Measurements from ENCODE around the gene RASD2.

Gene RASD2

DNA sequence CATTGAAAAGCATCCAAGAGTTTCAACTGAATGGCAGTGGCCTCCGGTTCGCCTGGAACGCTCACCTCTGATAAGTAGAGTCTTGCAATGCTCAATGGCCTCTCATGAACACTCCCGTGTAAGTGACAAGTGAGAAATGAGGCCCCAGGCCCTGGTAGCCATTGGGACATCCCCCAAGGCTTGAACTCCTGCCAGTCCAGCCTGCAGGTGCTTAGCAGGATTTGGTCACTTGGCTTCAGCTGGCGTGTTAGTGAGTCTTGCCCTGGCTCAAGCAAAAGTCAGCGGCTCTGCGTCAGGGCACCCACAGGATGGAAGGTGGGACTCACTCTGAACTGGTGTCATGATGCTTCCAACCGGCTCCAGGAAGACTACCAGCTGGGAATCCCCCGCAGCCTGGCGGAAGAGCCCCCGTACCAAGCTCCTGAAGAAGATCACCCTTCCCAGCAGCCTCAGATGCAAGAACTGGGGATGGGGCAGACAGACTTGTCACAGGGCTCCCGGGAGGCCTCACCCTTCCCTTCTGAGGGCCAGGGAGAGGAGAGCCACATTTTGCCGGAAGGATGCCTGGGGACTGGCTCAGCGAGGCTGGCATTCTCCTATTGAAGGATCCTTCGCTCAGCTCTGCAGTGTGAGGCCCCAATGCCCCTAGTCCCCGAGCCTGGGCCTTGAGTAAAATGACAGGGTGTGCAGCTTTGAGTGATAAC, 57.2 kb downstream of the RASD2 start:
- Histone ChIP-seq H3K27ac (ENCODE audit: low read length) (no peak overlapping the region), H3K9me3 (ENCODE audit: insufficient read depth, low read length) (no peaks in the 10 kb centered on the region), H3K27me3 (ENCODE audit: low read depth, low read length) (no peaks in the 10 kb centered on the region), H3K4me2 (ENCODE audit: low read length) (no peak overlapping the region), H2AFZ (ENCODE audit: low read depth, low read length) (no peak overlapping the region), H3K9ac (ENCODE audit: low read length) (no peak overlapping the region), H3K4me1 (ENCODE audit: low read length) (0 out of 2 replicates have a peak, but pooled peaks cover 3% of the 10 kb centered on the region), H3K4me3 (ENCODE audit: low read length) (no peak overlapping the region), H4K20me1 (ENCODE audit: insufficient read depth, low read length) (no peaks in the 10 kb centered on the region), H3K79me2 (ENCODE audit: low read length) (no peaks in the 10 kb centered on the region), H3K36me3 (replicated peaks; ENCODE audit: low read depth, low read length) (no peaks in the 10 kb centered on the region)
- TF ChIP-seq EZH2phosphoT487 (IDR thresholded peaks at IDR 0.05; ENCODE audit: low read depth) = no peak
- TF ChIP-seq, protein P1, sequence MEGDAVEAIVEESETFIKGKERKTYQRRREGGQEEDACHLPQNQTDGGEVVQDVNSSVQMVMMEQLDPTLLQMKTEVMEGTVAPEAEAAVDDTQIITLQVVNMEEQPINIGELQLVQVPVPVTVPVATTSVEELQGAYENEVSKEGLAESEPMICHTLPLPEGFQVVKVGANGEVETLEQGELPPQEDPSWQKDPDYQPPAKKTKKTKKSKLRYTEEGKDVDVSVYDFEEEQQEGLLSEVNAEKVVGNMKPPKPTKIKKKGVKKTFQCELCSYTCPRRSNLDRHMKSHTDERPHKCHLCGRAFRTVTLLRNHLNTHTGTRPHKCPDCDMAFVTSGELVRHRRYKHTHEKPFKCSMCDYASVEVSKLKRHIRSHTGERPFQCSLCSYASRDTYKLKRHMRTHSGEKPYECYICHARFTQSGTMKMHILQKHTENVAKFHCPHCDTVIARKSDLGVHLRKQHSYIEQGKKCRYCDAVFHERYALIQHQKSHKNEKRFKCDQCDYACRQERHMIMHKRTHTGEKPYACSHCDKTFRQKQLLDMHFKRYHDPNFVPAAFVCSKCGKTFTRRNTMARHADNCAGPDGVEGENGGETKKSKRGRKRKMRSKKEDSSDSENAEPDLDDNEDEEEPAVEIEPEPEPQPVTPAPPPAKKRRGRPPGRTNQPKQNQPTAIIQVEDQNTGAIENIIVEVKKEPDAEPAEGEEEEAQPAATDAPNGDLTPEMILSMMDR (IDR thresholded peaks at IDR 0.05; ENCODE audit: low read depth, low read length) = no peak

- TF ChIP-seq, protein P1 (IDR thresholded peaks at IDR 0.05; ENCODE audit: low read depth, low read length) = no peak
- no peak for TF ChIP-seq EZH2phosphoT487 (IDR thresholded peaks at IDR 0.05; ENCODE audit: low read depth)
- Histone ChIP-seq H3K79me2 (ENCODE audit: low read length) (no peaks in the 10 kb centered on the region), H3K4me3 (ENCODE audit: low read length) (no peak overlapping the region), H3K36me3 (replicated peaks; ENCODE audit: low read depth, low read length) (no peaks in the 10 kb centered on the region), H3K27me3 (ENCODE audit: low read depth, low read length) (no peaks in the 10 kb centered on the region), H4K20me1 (ENCODE audit: insufficient read depth, low read length) (no peaks in the 10 kb centered on the region), H3K9me3 (ENCODE audit: insufficient read depth, low read length) (no peaks in the 10 kb centered on the region), H3K4me2 (ENCODE audit: low read length) (no peak overlapping the region), H3K9ac (ENCODE audit: low read length) (no peak overlapping the region), H3K4me1 (ENCODE audit: low read length) (0 out of 2 replicates have a peak, but pooled peaks cover 3% of the 10 kb centered on the region), H3K27ac (ENCODE audit: low read length) (no peak overlapping the region), H2AFZ (ENCODE audit: low read depth, low read length) (no peak overlapping the region)
Observed at GRCh38 chr22:35598396-35598710, 57.7 kb downstream of the RASD2 start.

DNA sequence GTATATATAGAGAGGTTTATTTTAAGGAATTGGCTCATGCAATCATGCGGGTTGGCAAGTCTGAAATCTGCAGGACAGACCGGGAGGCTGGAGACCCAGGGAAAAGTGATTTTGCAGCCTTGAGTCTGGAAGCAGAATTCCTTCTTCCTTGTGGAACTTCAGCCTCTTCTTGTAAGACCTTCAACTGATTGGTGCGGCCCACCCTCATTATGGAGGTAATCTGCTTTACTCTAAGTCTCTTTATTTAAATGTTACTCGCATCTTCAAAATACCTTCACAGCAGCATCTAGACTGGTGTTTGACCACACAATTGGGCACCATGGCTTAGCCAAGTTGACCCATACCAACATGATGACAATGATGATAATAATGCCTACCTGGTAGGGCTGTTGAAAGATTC, 58.7 kb downstream of the RASD2 start:
- no peak overlapping the region for H3K27ac ChIP-seq (ENCODE audit: low read length)
- no peaks in the 10 kb centered on the region for H4K20me1 ChIP-seq (ENCODE audit: insufficient read depth, low read length)
- no peak overlapping the region for H2AFZ ChIP-seq (ENCODE audit: low read depth, low read length)
- H3K27me3 ChIP-seq (ENCODE audit: low read depth, low read length) = peaks cover 2% of the 10 kb centered on the region; the same call in 1 of the 2 replicates
- H3K4me1 ChIP-seq (ENCODE audit: low read length) = 0 out of 2 replicates have a peak, but pooled peaks cover 3% of the 10 kb centered on the region
- no peaks in the 10 kb centered on the region for H3K9me3 ChIP-seq (ENCODE audit: insufficient read depth, low read length)
- no peak overlapping the region for H3K9ac ChIP-seq (ENCODE audit: low read length)
- H3K4me3 ChIP-seq (ENCODE audit: low read length) = no peak overlapping the region
- no peak overlapping the region for H3K4me2 ChIP-seq (ENCODE audit: low read length)
- no peaks in the 10 kb centered on the region for H3K79me2 ChIP-seq (ENCODE audit: low read length)
- TF ChIP-seq, protein P1 (IDR thresholded peaks at IDR 0.05; ENCODE audit: low read depth, low read length) = no peak
- TF ChIP-seq EZH2phosphoT487 (IDR thresholded peaks at IDR 0.05; ENCODE audit: low read depth) = no peak
- no peaks in the 10 kb centered on the region for H3K36me3 ChIP-seq (replicated peaks; ENCODE audit: low read depth, low read length)

DNA sequence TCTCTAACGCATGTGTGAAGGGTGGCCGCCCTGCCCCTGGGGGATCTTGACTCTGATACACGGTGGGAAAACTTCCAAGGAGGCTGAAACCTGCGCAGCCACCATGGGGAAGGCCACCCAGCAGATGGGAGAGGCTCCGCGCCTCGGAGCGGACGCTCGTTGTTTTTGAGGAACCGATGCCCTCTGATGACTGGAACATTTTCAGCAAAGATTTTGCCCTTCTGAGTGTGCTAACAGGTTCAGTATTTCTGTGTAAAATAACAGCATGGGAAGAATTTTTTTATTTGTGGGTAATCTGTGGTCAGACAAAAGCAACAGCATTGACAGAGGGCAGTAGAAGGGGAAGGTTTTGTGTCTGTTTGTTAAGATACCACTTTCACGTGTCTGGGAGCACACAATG, 59.8 kb downstream of the RASD2 start:
- Histone ChIP-seq H3K36me3 (replicated peaks; ENCODE audit: low read depth, low read length) (no peaks in the 10 kb centered on the region), H4K20me1 (ENCODE audit: insufficient read depth, low read length) (no peaks in the 10 kb centered on the region), H3K79me2 (ENCODE audit: low read length) (no peaks in the 10 kb centered on the region), H3K4me3 (ENCODE audit: low read length) (peak overlapping the region; percentile 31; the same call in 1 of the 2 replicates), H3K27ac (ENCODE audit: low read length) (no peak overlapping the region), H2AFZ (ENCODE audit: low read depth, low read length) (no peak overlapping the region; the same call in 1 of the 2 replicates), H3K4me1 (ENCODE audit: low read length) (0 out of 2 replicates have a peak, but pooled peaks cover 3% of the 10 kb centered on the region), H3K9ac (ENCODE audit: low read length) (no peak overlapping the region), H3K4me2 (ENCODE audit: low read length) (peak overlapping the region; percentile 53), H3K9me3 (ENCODE audit: insufficient read depth, low read length) (no peaks in the 10 kb centered on the region), H3K27me3 (ENCODE audit: low read depth, low read length) (peaks cover 12% of the 10 kb centered on the region)
- TF ChIP-seq EZH2phosphoT487 (IDR thresholded peaks at IDR 0.05; ENCODE audit: low read depth) = no peak
- TF ChIP-seq, protein P1 (IDR thresholded peaks at IDR 0.05; ENCODE audit: low read depth, low read length) = no peak

All from OCI-LY3 (cell line).